GM20000 (cell line): ENCODE results near the gene RAB12.

Source experiments
- DNase-seq: peaks from one replicate; pipeline ENCODE4 v3.0.0; 2012; ENCODE audit warnings: low spot score
- CTCF ChIP-seq: IDR thresholded peaks from 2 replicates; pipeline ENCODE4 v1.5.1; 2012; ENCODE audit warnings: mild to moderate bottlenecking, control low read depth; ENCODE audit errors: extremely low read depth, missing control alignments

RAB12 gene

GRCh38 chr18:8654503-8655451 is 45.5 kb downstream of the RAB12 start:
- TF ChIP-seq CTCF = peak; percentile 64
- peak; percentile 64 for DNase-seq

GRCh38 chr18:8656232-8656631 is 47.0 kb downstream of the RAB12 start:
- no peak for DNase-seq
- TF ChIP-seq CTCF = no peak

GRCh38 chr18:8657050-8657820 is 48.0 kb downstream of the RAB12 start:
- no peak for TF ChIP-seq CTCF
- DNase-seq = no peak

- TF ChIP-seq CTCF = no peak
- DNase-seq = no peak
These were observed 48.7 kb downstream of the RAB12 start for GRCh38 chr18:8657873-8658470.

GRCh38 chr18:8658858-8659485 is 49.7 kb downstream of the RAB12 start:
- DNase-seq = no peak
- no peak for TF ChIP-seq CTCF

- no peak for TF ChIP-seq CTCF
- DNase-seq = no peak
These were observed 50.5 kb downstream of the RAB12 start for GRCh38 chr18:8659609-8660242.
